LNCAP (cell line): ENCODE data around the gene NLGN4X.

Source experiments
- TF ChIP-seq, protein P1 (sequence below): fragments of 450-650 bp; IDR thresholded peaks from 2 replicates; pipeline ENCODE4 v1.5.1; 2017; ENCODE audit warnings: mild to moderate bottlenecking

The NLGN4X gene

DNA sequence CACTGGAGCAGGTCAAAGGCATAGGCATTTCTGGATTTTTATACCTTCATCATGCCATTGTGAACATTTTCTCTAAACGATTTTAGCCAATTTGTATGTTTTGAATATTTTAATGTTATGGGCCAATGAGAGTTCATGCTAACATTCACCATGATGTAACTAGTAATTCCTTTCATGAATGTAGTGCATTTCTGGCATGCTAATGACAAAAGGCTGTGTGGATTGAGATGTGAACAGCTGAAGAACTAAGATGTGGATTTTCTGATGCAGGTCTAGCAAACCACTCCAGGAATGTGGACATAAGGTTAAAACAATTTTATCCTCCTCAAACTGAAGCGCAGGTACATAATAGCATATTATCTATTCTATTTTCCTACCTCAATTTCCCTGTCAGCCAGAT is 269.4 kb downstream of the NLGN4X start:
- TF ChIP-seq, protein P1, sequence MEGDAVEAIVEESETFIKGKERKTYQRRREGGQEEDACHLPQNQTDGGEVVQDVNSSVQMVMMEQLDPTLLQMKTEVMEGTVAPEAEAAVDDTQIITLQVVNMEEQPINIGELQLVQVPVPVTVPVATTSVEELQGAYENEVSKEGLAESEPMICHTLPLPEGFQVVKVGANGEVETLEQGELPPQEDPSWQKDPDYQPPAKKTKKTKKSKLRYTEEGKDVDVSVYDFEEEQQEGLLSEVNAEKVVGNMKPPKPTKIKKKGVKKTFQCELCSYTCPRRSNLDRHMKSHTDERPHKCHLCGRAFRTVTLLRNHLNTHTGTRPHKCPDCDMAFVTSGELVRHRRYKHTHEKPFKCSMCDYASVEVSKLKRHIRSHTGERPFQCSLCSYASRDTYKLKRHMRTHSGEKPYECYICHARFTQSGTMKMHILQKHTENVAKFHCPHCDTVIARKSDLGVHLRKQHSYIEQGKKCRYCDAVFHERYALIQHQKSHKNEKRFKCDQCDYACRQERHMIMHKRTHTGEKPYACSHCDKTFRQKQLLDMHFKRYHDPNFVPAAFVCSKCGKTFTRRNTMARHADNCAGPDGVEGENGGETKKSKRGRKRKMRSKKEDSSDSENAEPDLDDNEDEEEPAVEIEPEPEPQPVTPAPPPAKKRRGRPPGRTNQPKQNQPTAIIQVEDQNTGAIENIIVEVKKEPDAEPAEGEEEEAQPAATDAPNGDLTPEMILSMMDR, result no peak

- TF ChIP-seq, protein P1, result no peak
These were observed 270.1 kb downstream of the NLGN4X start for GRCh38 chrX:5958523-5958922.

DNA sequence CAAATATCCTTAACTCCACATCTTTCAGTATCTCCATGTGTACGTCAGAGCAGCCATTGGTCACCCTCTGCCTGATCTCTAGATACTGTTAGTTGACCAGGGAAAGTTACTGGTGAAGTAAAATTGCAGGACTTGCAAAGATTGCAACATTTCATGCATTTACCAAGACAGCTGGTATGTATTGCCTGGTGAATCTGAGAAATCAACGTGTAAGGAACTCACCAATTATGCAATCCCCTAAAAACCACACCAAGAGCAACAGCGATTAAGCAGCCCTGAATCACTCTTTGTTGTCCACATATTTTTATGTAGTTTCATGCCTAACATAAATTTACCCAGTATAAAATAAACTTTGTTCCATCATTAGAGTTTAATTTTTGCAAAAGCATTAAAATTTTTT is 271.2 kb downstream of the NLGN4X start:
- TF ChIP-seq, protein P1, result no peak

GRCh38 chrX:5936438-5936837 is 292.2 kb downstream of the NLGN4X start:
- TF ChIP-seq, protein P1, result no peak

DNA sequence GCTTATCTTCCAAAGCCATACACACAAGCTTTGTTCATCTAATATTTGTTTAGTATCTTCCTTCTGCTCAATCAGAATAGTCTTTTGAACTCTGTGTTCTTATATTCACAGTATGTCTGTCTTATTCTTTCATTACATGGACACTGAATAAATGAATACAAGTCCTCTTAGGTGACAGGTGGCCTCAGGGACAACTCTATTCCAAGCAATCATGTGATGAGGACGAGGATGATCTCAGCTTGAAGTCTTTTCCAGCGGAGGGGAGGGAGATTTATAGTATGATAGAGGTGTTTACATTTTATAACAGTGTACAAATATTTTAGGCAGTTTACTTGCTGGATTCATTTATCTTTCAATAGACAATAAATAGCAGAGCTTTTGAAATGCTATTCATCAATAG is 300.4 kb downstream of the NLGN4X start:
- TF ChIP-seq, protein P1, result no peak

- TF ChIP-seq, protein P1, result no peak
These were observed 311.7 kb downstream of the NLGN4X start for GRCh38 chrX:5916945-5917344.

- TF ChIP-seq, protein P1, result no peak
These were observed 312.9 kb downstream of the NLGN4X start for GRCh38 chrX:5915783-5916182.

DNA sequence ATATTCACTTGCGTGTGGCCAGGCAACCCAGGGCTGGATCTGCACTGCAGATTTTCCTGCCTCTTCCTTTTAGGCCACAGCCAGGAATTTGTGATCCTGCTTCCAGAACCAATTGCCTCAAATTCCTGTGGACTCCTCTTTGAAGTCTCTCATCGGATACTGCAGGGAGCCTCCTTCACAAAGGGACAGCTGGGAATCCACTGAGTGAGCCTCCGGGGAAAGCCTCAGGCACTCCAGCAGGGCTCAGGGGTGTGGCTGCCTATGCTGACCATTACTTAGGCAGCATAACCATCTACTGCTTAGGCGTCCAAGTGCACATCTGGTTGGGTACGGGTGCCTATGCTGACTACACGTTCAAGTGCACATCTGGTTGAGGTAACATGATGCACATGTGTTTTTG is 321.5 kb downstream of the NLGN4X start:
- TF ChIP-seq, protein P1, result no peak
